Common myeloid progenitor, CD34-positive (primary cell): ENCODE measurements around the gene VPS9D1.
A peak's percentile ranks its signal among the peaks of the same experiment; 100 is the strongest.

Source experiments
- CTCF ChIA-PET: fragments of 350-600 bp; sonication (Branson Sonifier 250); formaldehyde crosslinking; loops from one replicate; lab custom pipeline; 2021; ENCODE audit warnings: antibody characterized with exemption; lab: Charles Lee
- POLR2A ChIA-PET: fragments of 350-600 bp; sonication (Branson Sonifier 250); formaldehyde crosslinking; loops from one replicate; lab custom pipeline; 2021; ENCODE audit warnings: antibody characterized with exemption; lab: Charles Lee
- DNase-seq, 3 donors: peaks; one replicate each; pipeline versions ENCODE4 v3.0.0 to v3.0.0-alpha.2; 2013
- H3K27ac ChIP-seq, 2 experiments: 1 replicate in 1 of 2; 2 replicates in 1 of 2; pipeline ENCODE4 v1.7.0; 2013; ENCODE audit warnings: inconsistent platforms in 2 of 2, low read length in 2 of 2, mild to moderate bottlenecking in 2 of 2, low read depth in 1 of 2, moderate library complexity in 1 of 2; ENCODE audit not compliant: severe bottlenecking in 2 of 2, insufficient read depth in 1 of 2, poor library complexity in 1 of 2
- H3K27me3 ChIP-seq, 5 experiments: replicated peaks in 2 of 5; 1 replicate in 3 of 5; 2 replicates in 2 of 5; pipeline versions ENCODE4 v1.6.1 to v1.7.0; 2013; ENCODE audit warnings: low read length in 4 of 5, mild to moderate bottlenecking in 2 of 5, moderate library complexity in 2 of 5, inconsistent platforms in 1 of 5; ENCODE audit not compliant: insufficient read depth in 5 of 5, control insufficient read depth in 4 of 5
- H3K36me3 ChIP-seq, 4 experiments: 1 replicate in 2 of 4; 2 replicates in 2 of 4; pipeline versions ENCODE4 v1.6.1 to v1.7.0; 2013; ENCODE audit warnings: low read length in 3 of 4, control low read depth in 1 of 4, mild to moderate bottlenecking in 1 of 4; ENCODE audit not compliant: control insufficient read depth in 4 of 4, insufficient read depth in 4 of 4
- H3K4me1 ChIP-seq, 4 experiments: 1 replicate in 3 of 4; 2 replicates in 1 of 4; pipeline versions ENCODE4 v1.6.1 to v1.7.1; 2013; ENCODE audit warnings: low read length in 3 of 4, mild to moderate bottlenecking in 3 of 4, control low read depth in 1 of 4, inconsistent platforms in 1 of 4, moderate library complexity in 1 of 4; ENCODE audit not compliant: control insufficient read depth in 4 of 4, insufficient read depth in 4 of 4; ENCODE audit errors: control extremely low read depth in 1 of 4
- H3K4me3 ChIP-seq, 7 experiments: 1 replicate in 4 of 7; 2 replicates in 3 of 7; pipeline versions ENCODE4 v1.5.1 to v1.7.0; 2013; ENCODE audit warnings: mild to moderate bottlenecking in 7 of 7, low read length in 6 of 7, moderate library complexity in 6 of 7, inconsistent platforms in 2 of 7, low read depth in 2 of 7, control low read depth in 1 of 7; ENCODE audit not compliant: insufficient read depth in 4 of 7, control insufficient read depth in 1 of 7; ENCODE audit errors: extremely low read depth in 1 of 7
- H3K9me3 ChIP-seq, 5 experiments: 1 replicate in 4 of 5; 2 replicates in 1 of 5; pipeline versions ENCODE4 v1.6.1 to v1.7.1; 2013; ENCODE audit warnings: low read length in 4 of 5, mild to moderate bottlenecking in 2 of 5, inconsistent platforms in 1 of 5, low read depth in 1 of 5, moderate library complexity in 1 of 5; ENCODE audit not compliant: control insufficient read depth in 4 of 5, insufficient read depth in 2 of 5; ENCODE audit errors: control extremely low read depth in 1 of 5
- WGBS: methylation state at CpG from one replicate; pipeline ENCODE4 v1.1.5; 2013; ENCODE audit not compliant: insufficient coverage; 5-methylcytosine and 5-hydroxymethylcytosine counted together

The VPS9D1 gene

GRCh38 chr16:89729293-89729692, 8.6 kb upstream of the VPS9D1 start:
- Histone ChIP-seq H3K4me1 (peaks cover 0 to 3% (median 1%) of the 10 kb centered on the region in 4 experiments), H3K36me3 (peaks cover 9 to 89% (median 65%) of the 10 kb centered on the region in 4 experiments), H3K4me3 (no peak overlapping the region), H3K27ac (no peak overlapping the region), H3K9me3 (no peaks in the 10 kb centered on the region), H3K27me3 (no peaks in the 10 kb centered on the region)
- POLR2A ChIA-PET, result no interaction called here
- DNase-seq, result no peak
- CTCF ChIA-PET, result no interaction called here
- WGBS, result 97% methylated on average over 18 of the region's 18 CpGs

GRCh38 chr16:89727406-89728120, 6.9 kb upstream of the VPS9D1 start:
- H3K9me3 ChIP-seq, result no peaks in the 10 kb centered on the region
- POLR2A ChIA-PET, result no interaction called here
- CTCF ChIA-PET, result interaction anchor here (1.0 kb wide), 1 partner anchor 12 kb away, joined by 5 read pairs; no protein-coding TSS in a partner anchor
- no peak for DNase-seq
- no peaks in the 10 kb centered on the region for H3K27me3 ChIP-seq
- H3K4me1 ChIP-seq, result peaks cover 0 to 21% (median 18%) of the 10 kb centered on the region in 4 experiments
- no peak overlapping the region for H3K27ac ChIP-seq
- 96% methylated on average over 14 of the region's 17 CpGs for WGBS
- no peak overlapping the region for H3K4me3 ChIP-seq
- H3K36me3 ChIP-seq, result peaks cover 8 to 86% (median 64%) of the 10 kb centered on the region in 4 experiments

GRCh38 chr16:89723279-89724250, 2.9 kb upstream of the VPS9D1 start:
- H3K27ac ChIP-seq, result peak overlapping the region in 1 of 2 experiments; percentile 2
- 78% methylated on average over 20 of the region's 30 CpGs for WGBS
- ChIA-PET CTCF (interaction anchor here (0.6 to 2.2 kb wide), 7 partner anchors 9 to 68 kb away, joined by 3 to 11 read pairs (median 4); no protein-coding TSS in a partner anchor), POLR2A (interaction anchor here (1.3 to 1.5 kb wide), 2 partner anchors 9 to 13 kb away, joined by 6 to 7 read pairs; no protein-coding TSS in a partner anchor)
- no peaks in the 10 kb centered on the region for H3K9me3 ChIP-seq
- peaks cover 4 to 46% (median 32%) of the 10 kb centered on the region in 4 experiments for H3K36me3 ChIP-seq
- DNase-seq, result peak in 1 of 3 donors; percentile 46
- peaks cover 3 to 46% (median 44%) of the 10 kb centered on the region in 4 experiments for H3K4me1 ChIP-seq
- no peaks in the 10 kb centered on the region for H3K27me3 ChIP-seq
- peak overlapping the region in 6 of 7 experiments; percentile 62 to 90 (median 77) for H3K4me3 ChIP-seq

DNA sequence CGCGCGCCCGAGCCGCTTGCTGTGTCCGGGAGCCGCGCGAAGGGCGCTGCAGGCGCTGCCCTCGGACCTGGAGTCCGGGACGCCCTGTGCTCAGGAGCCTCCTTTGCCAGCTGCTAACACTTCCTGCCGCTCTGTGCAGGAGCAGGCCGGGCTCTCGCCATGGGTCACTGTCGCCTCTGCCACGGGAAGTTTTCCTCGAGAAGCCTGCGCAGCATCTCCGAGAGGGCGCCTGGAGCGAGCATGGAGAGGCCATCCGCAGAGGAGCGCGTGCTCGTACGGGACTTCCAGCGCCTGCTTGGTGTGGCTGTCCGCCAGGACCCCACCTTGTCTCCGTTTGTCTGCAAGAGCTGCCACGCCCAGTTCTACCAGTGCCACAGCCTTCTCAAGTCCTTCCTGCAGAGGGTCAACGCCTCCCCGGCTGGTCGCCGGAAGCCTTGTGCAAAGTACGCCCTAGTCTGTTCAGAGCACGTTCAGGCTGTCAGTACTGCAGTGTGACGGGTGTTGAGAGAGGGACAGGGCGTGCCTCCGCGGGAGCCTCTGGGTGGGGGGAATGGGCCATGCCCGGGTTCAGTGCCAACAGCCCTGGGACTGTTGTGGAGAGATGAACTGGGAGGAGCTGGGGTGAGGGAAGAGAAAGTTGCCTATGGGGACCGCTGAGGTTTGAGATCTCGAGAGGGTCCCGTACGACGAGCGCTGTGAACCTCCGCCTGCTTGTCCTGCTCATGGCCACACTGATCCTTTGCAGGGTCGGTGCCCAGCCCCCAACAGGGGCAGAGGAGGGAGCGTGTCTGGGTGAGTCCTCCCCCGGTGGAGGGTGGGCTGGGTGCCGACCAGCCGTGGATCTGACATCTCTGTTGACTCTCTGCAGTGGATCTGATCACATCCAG, 1.9 kb upstream of the VPS9D1 start:
- H3K27ac ChIP-seq, result peak overlapping the region; percentile 78 to 89
- H3K4me1 ChIP-seq, result peaks cover 3 to 51% (median 47%) of the 10 kb centered on the region in 4 experiments
- CTCF ChIA-PET, result interaction anchor here (0.6 to 2.2 kb wide), 3 partner anchors 10 to 23 kb away, joined by 3 to 11 read pairs (median 4); no protein-coding TSS in a partner anchor
- peaks cover 2 to 43% (median 29%) of the 10 kb centered on the region in 4 experiments for H3K36me3 ChIP-seq
- POLR2A ChIA-PET, result interaction anchor here (0.6 to 1.5 kb wide), 9 partner anchors 8 to 39 kb away, joined by 3 to 7 read pairs (median 4); no protein-coding TSS in a partner anchor
- peak in 2 of 3 donors; percentile 47 to 66 for DNase-seq
- H3K4me3 ChIP-seq, result peak overlapping the region; percentile 62 to 90 (median 77)
- H3K27me3 ChIP-seq, result no peaks in the 10 kb centered on the region
- WGBS, result 12% methylated on average over 53 of the region's 56 CpGs
- no peaks in the 10 kb centered on the region for H3K9me3 ChIP-seq

- no peaks in the 10 kb centered on the region for H3K27me3 ChIP-seq
- H3K9me3 ChIP-seq, result no peaks in the 10 kb centered on the region
- peak; percentile 86 to 95 (median 93) for DNase-seq
- peaks cover 2 to 37% (median 25%) of the 10 kb centered on the region in 4 experiments for H3K36me3 ChIP-seq
- H3K27ac ChIP-seq, result peak overlapping the region; percentile 78 to 89
- under 1% methylated on average over 110 of the region's 112 CpGs for WGBS
- H3K4me3 ChIP-seq, result peak overlapping the region; percentile 62 to 90 (median 77)
- peaks cover 3 to 51% (median 47%) of the 10 kb centered on the region in 4 experiments for H3K4me1 ChIP-seq
- POLR2A ChIA-PET, result interaction anchor here (0.6 to 1.5 kb wide), 8 partner anchors 9 to 40 kb away, joined by 3 to 7 read pairs (median 4); no protein-coding TSS in a partner anchor
- CTCF ChIA-PET, result interaction anchor here (2.2 kb wide), 1 partner anchor 22 kb away, joined by 11 read pairs; no protein-coding TSS in a partner anchor
Observed at GRCh38 chr16:89721546-89722391, 1.1 kb upstream of the VPS9D1 start.
